GM19438 (cell line): Measurements from ENCODE around the gene OR4D11.
"Not testable (repeated sequence)": the region's sequence is repeated elsewhere in the genome, so short reads cannot be mapped to it uniquely, and the experiment has no call there.

ENCODE experiments used
- ATAC-seq: cut with Tn5 transposase; IDR thresholded peaks from one replicate; pipeline ENCODE4 v1.9.1; 2021; ENCODE audit warnings: low read depth; ENCODE audit not compliant: unreplicated experiment

The OR4D11 gene

GRCh38 chr11:59503276-59503675, at the start of gene OR4D11:
Gene OR4D11, plus strand, starts transcription at chr11:59503576. Its CDS starts 0 bp downstream, at chr11:59503576.
- no peak for ATAC-seq

- ATAC-seq: no peak
Observed at GRCh38 chr11:59456661-59457060, 46.7 kb upstream of the OR4D11 start, which contains the start of gene OR4D6. Gene OR4D6, plus strand, starts transcription at chr11:59456961. Its CDS starts 0 bp downstream, at chr11:59456961.

- ATAC-seq: no peak
Observed at GRCh38 chr11:59459916-59460315, 43.5 kb upstream of the OR4D11 start.

GRCh38 chr11:59463190-59463641, 40.2 kb upstream of the OR4D11 start:
- ATAC-seq: no peak

- no peak for ATAC-seq
Observed at GRCh38 chr11:59473015-59473414, 30.4 kb upstream of the OR4D11 start, which contains the start of gene OR4D10. Gene OR4D10, plus strand, starts transcription at chr11:59473315. Its CDS starts 4,115 bp downstream, at chr11:59477430.

GRCh38 chr11:59475176-59475575, 28.2 kb upstream of the OR4D11 start:
- ATAC-seq: no peak

GRCh38 chr11:59479906-59480305, 23.5 kb upstream of the OR4D11 start:
- no peak for ATAC-seq

GRCh38 chr11:59480359-59480758, 23.0 kb upstream of the OR4D11 start:
- no peak for ATAC-seq

- ATAC-seq: no peak
Observed at GRCh38 chr11:59501931-59502330, 1.4 kb upstream of the OR4D11 start.

- no peak for ATAC-seq
Observed at GRCh38 chr11:59510941-59511589, 7.7 kb downstream of the OR4D11 start, which contains the start of gene OR4D9. Gene OR4D9, plus strand, starts transcription at chr11:59511539. Its CDS starts 3,374 bp downstream, at chr11:59514913.

GRCh38 chr11:59511675-59512074, 8.3 kb downstream of the OR4D11 start:
- ATAC-seq: no peak

- not testable (repeated sequence) for ATAC-seq
Observed at GRCh38 chr11:59520139-59520538, 16.8 kb downstream of the OR4D11 start.

- no peak for ATAC-seq
Observed at GRCh38 chr11:59520741-59521140, 17.4 kb downstream of the OR4D11 start.

GRCh38 chr11:59523541-59523940, 20.2 kb downstream of the OR4D11 start:
- no peak for ATAC-seq

- ATAC-seq: no peak
Observed at GRCh38 chr11:59528711-59529110, 25.3 kb downstream of the OR4D11 start.

GRCh38 chr11:59532620-59533019, 29.2 kb downstream of the OR4D11 start:
- ATAC-seq: no peak

GRCh38 chr11:59534676-59535075, 31.3 kb downstream of the OR4D11 start:
- ATAC-seq: no peak

GRCh38 chr11:59542142-59542810, 38.9 kb downstream of the OR4D11 start:
- ATAC-seq: no peak

GRCh38 chr11:59543713-59544112, 40.3 kb downstream of the OR4D11 start:
- ATAC-seq: not testable (repeated sequence)

- ATAC-seq: no peak
Observed at GRCh38 chr11:59544869-59545178, 41.4 kb downstream of the OR4D11 start.

GRCh38 chr11:59545179-59546020, 42.0 kb downstream of the OR4D11 start:
- ATAC-seq: no peak
